ENCODE results near the gene RAB6A. TPM values are rescaled to one million over a fixed set of nuclear protein-coding genes. Genes with fewer than 3 reads are reported as not detected.
"Not testable (repeated sequence)": the region's sequence is repeated elsewhere in the genome, so short reads cannot be mapped to it uniquely, and the experiment has no call there.

Gene RAB6A
- 111 TPM for polyA plus RNA-seq (2013, experiment 1 of 2; ENCODE audit: insufficient read length)
- polyA plus RNA-seq (2013, experiment 2 of 2; ENCODE audit: insufficient read length), result 124 TPM

- peak; percentile 100 for DNase-seq
Observed at GRCh38 chr11:73760679-73761402, at the start of gene RAB6A. Gene RAB6A, minus strand, starts transcription at chr11:73761074. Its CDS starts 439 bp downstream, at chr11:73760635.

GRCh38 chr11:73810637-73811036, 49.8 kb upstream of the RAB6A start:
- DNase-seq, result no peak

GRCh38 chr11:73808052-73808451, 47.2 kb upstream of the RAB6A start:
- no peak for DNase-seq

GRCh38 chr11:73804712-73805111, 43.8 kb upstream of the RAB6A start:
- DNase-seq, result no peak

- no peak for DNase-seq
Observed at GRCh38 chr11:73801136-73801535, 40.3 kb upstream of the RAB6A start.

DNA sequence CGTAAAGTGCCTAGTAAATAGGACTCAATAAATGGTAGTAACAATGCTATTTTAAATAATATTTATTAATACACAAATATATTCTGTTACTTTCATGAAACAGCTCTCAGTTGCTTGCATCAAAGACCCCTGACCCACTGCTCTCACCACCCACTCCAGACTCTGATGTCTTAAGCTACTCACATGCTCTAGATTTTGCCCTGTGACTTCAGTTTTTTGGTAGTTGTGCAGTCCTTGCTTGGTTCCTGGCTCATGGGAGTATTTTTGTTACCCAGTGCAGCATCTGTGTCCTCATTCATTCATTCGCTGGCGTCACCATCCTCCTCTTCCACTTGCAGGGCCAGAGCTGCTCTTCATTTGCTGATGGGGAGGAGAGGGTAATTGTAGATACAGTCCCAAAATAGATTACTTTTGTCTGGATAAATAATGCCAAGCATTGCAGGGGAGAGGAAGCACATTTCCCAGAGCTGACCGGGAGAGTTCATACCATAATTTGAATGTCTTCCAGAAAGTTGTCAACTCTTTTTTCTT, 39.5 kb upstream of the RAB6A start:
- DNase-seq, result no peak

DNA sequence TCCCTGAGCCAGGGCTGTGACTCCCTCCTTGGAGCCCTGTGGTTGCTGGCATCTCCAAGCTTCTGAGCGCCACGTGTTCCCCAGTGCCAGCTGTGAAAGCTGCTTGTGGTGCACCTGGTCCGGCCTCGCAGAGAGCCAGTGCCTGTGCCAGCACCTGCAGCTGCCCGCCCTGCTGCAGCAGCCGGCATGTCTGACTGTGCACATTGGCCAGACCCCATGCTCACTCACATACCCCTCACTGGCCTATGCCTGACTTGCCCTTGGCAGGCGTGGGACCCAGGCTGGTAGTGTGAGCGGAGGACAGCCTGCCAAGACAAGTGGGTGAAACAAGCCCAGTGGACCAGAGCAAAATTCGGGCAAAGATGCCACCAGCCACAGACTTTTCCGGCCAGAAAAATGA, 36.6 kb upstream of the RAB6A start:
- no peak for DNase-seq

- DNase-seq, result no peak
Observed at GRCh38 chr11:73795925-73796632, 35.2 kb upstream of the RAB6A start.

GRCh38 chr11:73792584-73792983, 31.7 kb upstream of the RAB6A start:
- DNase-seq, result no peak

DNA sequence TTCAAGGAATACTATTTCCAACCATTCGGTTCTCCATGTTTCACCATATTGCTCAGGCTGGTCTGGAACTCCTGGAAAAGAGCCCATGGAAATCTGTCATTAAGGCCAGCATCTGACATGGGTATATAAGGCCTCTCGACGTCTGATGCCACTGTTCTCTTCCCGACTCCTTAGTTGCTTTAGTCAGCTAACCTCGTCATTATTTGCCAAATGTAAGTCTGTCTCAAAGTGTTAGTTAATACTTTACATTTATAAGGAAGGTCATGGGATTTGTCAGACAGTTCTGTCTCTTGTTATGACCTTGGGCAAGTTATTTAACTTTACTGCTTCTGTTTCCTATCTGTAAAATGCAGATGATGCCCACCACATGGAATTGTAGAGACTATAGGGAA, 28.4 kb upstream of the RAB6A start:
- DNase-seq, result no peak

DNA sequence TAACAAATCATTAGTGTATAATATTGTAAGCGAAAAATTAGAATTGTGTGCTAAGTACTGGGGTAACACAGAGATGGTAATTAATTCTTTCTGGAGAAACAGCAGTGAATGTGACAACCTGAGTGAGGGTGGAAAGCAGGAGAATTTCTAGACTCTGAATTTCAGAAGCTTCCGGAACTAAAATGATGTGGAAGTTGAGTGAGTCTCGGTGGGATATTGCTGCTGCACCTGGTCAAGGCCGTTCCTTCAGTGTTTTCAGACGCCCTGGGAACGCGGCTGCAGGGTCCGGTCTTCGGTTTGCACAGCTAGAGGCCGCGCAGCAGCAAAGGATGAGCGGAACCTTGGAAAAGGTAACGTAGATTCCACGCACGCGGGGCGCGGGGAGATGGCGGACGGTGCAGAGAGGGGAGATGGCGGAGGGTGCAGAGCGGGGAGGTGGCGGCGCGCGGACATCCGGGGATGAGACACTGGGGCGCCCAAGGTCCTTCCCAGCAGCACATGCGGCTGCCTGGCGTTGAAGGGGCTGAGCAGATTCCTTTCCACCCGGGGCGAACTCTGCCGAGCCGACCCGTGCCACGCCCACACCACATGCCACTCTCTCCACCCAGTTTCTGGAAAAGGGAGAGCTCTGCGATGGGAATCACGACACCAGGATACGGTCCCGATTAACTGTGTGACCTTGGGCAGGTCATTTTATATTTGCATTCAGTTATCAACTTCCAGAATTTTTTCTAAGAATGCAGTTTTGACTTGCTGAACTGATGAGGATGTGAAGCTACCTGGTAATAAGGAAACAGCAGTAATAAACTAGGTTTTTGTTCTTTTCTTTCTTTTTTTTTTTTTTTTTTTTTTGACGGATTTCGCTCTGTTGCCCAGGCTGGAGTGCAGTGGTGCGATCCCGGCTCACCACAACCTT, 27.0 kb upstream of the RAB6A start, which contains the start of gene MRPL48:
Gene MRPL48, plus strand, starts transcription at position 232 of the 916 bp plus-strand sequence. Its CDS starts 98 bp downstream, at position 330.
- DNase-seq, result peak; percentile 95

- DNase-seq, result no peak
Observed at GRCh38 chr11:73787051-73787642, 26.3 kb upstream of the RAB6A start.

- not testable (repeated sequence) for DNase-seq
Observed at GRCh38 chr11:73785467-73785866, 24.6 kb upstream of the RAB6A start.

DNA sequence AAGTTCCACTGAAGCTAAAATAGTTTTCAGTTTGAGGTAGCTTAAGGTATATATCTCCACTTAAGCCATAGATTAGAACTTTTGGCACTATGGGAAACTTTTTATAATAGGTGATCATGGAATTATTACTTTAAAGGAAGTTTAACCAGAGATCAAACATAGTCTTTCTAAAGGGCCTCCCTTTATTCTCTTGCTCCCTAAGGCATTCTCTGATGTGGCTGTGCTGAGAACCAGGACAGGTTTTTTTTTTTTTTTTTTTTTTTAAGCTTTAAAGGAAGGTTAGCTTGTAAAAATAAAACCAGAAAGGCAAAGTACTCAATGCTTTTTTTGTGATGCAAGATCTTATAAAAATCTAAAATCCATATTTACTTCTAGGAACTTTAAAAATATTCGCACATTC, 23.9 kb upstream of the RAB6A start:
- DNase-seq, result no peak

- DNase-seq, result peak; percentile 52
Observed at GRCh38 chr11:73784080-73784634, 23.3 kb upstream of the RAB6A start.

- no peak for DNase-seq
Observed at GRCh38 chr11:73783483-73784020, 22.7 kb upstream of the RAB6A start.

DNA sequence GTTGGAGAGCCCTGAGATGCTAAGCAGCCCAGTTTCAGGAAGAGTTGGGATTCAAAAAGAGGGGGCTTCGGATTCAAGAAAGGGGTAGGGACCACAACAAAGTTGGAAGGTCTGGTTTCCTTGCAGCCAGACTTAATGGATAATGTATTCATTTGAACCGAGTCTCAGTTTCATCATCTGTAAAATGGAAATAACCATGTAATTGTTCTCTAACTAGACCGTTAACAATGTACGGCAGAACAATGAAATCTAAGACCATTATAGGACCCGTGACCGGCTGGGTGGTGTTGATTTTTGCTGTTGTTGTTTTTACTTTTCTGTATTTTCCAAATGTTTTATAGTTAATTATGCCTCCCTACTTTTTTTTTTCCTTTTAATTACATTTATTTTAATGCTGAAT, 20.4 kb upstream of the RAB6A start:
- no peak for DNase-seq

DNA sequence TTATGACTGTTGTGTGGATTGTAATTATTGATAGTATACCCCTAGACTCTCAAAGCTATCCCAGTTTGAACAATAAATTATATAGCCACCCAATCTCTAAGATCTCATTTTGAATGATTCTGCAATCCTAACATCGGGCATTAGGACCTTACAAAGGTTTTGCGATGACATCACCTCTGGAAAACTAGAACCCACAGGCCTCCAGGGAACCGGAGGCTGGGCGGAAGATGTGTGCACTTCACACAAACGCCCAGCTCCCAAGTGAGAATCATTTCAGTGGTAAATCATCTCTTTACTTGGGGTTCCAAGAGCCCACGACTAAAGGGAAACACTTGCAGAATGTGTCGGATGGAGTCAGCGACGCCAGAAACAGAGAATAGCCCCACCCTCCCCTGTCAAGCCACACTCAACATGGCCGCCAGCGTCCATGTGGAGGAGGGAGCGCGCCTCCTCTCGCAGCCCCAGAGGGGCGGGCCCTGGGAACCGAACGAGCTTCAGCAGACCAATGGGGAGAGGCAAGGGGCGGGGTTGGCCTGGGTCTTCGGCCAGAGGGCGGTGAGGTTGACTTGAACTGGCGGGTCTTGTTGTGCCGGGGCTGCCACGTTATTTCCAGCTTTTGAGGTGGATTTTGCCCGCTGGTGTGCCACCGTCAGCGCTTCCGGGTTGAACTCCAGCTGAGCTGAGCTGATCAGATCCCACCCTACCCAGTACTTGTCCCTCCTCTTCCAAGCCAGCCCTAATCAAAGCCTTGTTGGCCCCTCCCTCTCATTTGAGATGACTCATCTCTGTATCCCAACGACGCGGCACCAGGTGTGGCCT, 18.4 kb upstream of the RAB6A start:
- peak; percentile 99 for DNase-seq

DNA sequence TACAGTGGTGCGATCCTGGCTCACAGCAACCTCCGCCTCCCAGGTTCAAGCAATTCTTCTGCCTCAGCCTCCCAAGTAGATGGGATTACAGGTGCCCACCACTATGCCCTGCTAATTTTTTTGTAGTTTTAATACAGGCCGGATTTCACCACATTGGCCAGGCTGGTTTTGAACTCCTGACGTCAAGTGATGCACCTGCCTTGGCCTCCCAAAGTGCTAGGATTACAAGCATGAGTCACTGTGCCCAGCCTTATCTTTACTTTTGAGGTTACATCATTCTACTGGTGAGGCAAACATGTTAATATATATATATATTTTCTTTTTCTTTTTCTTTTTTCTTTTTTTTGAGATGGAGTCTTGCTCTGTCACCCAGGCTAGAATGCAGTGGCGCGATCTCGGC, 9.9 kb upstream of the RAB6A start:
- DNase-seq, result not testable (repeated sequence)

GRCh38 chr11:73766763-73767162, 5.9 kb upstream of the RAB6A start:
- no peak for DNase-seq

DNA sequence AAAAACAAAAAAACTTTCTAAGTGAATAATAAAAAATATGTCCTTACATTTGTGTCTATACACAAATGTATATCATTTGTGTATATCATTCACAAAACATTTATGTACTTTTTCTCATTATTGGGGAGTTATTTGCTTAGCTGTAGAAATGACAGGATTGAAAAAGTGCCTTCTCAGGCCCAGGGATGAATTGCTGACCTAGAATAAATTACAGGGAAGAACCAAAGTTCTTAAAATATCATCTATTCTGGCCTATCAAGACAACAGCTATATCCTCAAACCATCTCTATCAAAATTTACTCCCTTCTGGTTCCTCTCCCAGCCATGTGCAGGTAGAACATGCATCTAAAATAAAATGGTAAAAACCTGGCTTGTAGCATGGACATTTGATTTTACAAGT, 1.9 kb upstream of the RAB6A start:
- DNase-seq, result no peak
